ENCODE data around the gene PRSS27.

Gene PRSS27

DNA sequence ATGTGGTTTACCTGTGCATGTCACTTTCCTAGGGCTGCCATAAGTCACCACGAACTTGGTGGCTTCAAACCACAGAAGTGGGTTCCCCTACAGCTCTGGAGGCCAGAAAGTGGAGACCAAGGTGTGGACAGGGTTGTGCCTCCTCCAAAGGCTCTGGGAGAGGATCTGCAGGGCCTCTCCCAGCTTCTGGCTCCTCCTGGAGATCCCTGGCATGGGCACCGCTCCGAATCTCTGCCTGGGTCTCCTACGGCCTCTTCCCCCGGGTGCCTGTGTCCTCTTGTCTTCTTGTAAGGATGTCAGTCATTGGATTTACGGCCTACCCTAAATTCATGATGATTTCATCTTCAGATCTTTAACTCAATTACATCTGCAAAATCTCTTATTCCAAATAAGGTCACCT, 29.9 kb upstream of the PRSS27 start:
- no peak for DNase-seq

DNA sequence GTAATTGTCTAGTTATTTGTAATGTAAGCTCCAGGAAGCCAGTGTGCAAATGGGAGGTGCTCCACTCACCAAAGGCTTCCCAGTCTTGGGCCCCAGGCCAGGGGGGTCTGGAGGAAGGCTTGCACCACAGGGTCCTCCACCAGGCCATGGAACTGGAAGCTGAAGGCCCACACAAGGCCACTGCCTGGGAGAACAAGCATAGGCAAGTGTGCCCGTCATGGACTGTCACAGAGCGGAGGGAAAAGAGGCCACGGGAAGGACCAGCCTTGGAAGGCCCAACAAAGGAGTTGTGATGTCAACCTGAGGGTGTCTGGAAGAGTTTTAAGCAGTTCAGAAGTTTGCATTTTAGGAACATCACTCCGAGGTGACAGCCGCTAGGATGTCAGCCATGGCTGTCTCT, 29.5 kb upstream of the PRSS27 start:
- no peak for DNase-seq

DNA sequence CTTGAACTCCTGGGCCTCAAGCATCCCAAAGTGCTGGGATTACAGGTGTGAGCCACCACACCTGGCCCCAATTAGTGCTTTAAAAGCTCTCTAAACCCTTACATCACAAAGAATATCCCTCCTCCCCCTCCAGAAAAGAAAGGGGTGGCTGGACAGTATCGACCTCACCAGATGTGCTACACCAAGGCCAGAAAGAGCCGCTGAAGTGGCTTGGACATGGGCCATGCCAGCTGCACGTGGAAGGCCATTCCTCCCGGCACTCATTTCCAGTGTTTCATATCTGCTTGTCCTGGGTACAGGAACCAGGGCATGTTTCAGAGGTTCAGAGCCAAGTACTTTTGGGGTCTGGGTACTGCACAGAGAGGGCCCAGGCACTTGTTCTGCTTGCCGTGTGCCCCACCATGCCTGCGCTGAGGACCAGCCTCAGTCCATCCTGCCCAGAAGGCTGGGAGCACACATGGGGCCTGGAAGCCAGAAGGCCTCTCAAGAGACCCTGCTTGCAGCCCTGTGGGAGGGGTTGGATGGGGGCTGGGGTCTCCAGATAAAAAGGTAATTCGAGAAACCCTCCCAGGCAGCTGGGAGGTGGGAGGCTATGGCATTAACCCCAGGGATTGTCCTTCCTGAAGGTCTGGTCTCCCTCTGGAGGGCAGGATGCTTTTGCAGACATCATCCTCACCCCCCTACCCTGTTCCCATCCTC, 28.9 kb upstream of the PRSS27 start:
- DNase-seq = no peak

DNA sequence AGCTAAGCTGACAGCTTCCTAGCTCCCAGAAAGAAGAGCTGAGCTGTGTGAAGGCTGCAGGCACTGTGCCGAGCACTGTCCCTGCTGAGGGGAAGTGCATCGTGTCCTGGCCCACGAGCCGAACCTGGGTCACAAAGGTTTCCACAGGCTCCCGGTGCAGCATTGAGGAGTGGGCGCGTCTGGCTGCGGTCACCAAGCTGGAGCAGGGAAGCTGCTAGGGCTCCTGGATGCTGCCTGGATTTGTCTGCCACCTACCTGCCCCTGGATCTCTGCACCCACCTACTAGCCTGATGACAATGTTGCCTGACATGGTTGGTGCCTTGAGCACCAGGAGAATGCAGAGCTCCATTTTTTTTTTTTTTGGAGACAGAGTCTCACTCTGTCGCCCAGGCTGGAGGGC, 25.9 kb upstream of the PRSS27 start:
- DNase-seq = no peak

GRCh38 chr16:2745116-2745890, 25.3 kb upstream of the PRSS27 start:
- DNase-seq = no peak

GRCh38 chr16:2744711-2745110, 24.7 kb upstream of the PRSS27 start:
- no peak for DNase-seq

DNA sequence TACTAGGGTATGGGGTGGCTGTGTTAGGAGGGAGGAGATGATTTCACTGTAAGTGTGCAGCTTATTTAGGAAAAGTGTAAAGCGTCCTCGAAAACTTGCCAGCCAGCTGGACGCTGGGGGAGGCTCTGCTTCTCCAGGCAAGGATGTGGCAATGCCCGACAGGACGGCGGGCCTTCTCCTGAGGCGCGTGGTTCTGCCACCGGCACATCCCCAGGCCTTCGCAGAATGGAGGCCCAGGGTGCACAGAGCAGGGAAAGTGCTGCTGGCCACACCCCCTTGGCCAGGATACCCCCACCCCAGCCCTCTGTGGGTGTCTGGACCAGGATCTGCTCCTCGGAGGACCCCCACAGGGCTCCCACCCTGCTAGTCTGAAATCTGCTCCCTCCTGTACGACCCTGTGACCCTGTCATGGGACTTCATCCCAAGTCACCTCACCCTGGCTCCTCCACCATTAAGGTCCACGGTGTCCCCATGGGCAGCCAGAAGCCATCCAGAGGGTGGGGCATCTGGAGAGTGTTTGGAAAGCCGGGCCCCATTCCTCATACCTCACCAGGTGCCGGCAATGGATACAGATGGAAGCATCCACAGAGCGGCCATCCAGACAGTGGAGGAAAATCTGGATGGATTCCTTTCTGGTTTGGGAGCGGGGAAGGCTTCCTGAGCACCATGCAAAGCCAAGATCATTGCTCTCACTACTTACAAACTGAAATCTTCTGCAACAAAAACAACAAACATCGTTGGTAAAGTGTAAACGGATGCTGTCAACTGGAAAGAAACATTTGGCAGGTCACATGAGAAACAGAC, 23.2 kb upstream of the PRSS27 start:
- DNase-seq = no peak

DNA sequence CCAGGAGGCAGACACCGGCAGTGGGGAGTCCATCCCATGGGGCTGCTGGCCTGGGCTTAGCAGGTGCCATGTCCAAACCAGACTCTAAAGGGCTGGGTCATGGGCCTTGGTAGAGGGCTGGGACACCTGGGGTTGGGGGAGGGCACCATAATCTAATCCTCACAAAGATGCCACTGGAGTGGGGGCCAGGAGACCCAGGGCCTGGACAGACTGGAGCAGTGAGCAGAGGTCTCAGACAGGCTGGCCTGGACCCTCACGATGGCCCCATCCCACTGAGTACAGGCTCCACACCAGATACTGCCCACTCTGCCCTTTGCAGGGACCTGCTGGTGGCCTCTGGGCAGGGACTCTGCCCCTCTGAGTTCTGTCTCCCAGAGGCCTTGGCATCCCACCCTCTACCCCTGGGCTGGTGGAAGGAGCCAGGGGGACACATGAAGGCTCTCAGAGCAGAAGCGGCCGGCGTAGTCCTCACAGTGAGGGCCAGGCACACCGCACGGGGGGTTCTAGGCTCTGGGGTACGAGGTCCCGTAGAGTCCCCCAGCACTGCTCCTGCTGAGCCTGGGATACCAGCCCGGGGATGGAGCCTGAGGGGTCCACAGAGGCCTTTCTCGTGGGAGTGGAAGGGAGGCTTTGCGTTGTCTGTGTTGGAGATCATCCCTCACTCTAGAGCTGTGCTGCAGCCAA, 22.4 kb upstream of the PRSS27 start:
- no peak for DNase-seq

DNA sequence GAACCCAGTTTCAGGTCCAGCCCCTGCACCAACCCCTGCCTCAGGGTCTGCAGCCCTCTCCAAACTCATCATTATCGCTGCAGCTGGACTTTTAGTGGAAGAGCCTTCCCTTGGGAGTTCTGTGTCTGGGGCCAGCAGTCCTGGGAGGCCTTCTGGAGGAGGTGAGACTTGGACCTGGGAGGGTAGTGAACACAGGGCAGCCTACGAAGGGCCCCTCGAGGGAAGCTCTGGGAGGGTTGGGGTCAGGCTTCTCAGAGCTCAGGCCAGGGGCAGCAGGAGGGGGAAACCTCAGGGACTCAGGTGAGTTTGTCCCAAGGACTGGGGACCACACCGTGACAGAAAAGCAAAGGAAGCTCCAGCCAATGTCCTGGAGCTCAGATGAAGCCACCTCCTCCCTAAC, 21.1 kb upstream of the PRSS27 start:
- DNase-seq = no peak

GRCh38 chr16:2740476-2740875, 20.5 kb upstream of the PRSS27 start:
- DNase-seq = no peak

GRCh38 chr16:2739625-2740430, 19.8 kb upstream of the PRSS27 start:
- DNase-seq = no peak

DNA sequence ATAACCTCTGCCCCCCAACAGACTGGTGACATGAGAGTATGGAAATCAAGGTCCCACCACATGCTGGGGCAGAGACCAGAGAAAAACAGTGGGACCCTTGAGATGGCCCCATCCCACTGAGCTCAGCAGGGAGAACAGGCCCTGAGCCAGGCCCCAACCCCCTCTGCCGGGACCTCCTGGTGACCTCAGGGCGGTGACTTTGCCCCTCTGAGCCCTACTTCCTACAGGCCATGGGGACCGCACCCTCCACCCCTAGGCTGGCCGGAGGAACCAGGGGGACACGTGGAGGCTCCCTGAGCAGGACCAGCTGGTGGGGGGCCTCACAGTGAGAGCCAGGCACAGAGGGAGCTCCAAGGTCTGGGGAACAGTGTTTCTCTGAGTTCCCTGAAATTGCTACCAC, 18.6 kb upstream of the PRSS27 start:
- DNase-seq = no peak

DNA sequence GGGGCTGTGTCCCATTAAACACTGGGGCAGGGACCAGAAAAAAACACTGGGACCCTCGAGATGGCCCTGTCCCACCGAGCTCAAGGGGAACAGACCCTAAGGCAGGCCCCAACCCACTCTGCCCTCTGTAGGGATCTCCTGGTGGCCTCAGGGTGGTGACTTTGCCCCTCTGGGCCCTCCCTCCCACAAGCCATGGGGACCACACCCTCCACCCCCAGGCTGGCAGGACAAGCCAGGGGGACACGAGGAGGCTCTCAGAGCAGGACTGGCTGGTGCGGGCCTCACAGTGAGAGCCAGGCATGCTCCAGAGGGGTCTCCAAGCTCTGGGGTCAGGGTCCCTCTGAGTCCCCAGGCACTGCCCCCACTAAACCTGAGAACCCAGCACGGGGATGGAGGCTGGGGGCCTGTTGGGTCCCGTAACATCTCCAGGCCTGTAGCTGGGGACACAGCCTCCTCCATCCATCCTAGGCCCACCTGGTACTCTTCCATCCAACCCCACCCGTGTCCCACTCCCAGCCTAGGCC, 17.9 kb upstream of the PRSS27 start:
- no peak for DNase-seq

GRCh38 chr16:2737238-2737605, 17.2 kb upstream of the PRSS27 start:
- DNase-seq = no peak

DNA sequence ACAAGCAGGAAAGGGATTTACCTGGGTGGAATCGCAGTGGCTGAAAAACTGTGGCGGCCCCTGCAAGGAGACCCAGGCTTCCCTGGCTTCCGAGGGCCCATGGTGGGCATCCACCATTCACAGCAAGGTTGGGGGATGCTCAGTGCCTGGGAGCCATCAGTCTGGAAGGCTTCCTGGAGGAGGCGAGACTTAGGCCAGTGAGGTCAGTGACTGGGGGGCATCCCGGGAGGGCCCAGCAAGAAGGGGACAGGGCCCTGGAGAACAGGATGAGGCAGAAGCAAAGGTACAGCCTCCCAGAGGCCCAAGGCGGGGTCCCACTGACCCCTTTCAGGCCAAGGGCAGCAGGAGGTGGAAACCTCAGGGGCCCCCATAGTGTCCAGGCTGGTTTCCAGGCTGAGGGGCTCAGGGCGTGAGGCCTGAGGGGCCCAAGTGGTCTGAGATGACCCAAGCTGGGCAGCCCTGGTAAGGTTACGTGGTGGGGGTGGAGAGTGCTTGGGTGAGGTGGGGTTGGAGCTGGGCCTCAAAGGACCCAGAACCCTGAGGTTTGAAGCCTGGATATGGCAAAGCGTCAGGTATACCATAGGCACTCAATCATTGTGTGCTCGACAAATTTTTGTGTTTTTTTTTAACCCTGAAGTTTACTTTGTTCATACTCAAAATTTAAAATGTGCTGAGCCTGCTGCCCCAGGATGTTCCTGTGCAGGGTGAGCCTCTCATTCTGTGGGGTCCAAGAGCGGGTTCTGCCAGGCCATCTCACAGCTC, 16.6 kb upstream of the PRSS27 start:
- no peak for DNase-seq

GRCh38 chr16:2734844-2735515, 15.0 kb upstream of the PRSS27 start:
- no peak for DNase-seq

GRCh38 chr16:2728034-2728433, 8.0 kb upstream of the PRSS27 start:
- DNase-seq = no peak

DNA sequence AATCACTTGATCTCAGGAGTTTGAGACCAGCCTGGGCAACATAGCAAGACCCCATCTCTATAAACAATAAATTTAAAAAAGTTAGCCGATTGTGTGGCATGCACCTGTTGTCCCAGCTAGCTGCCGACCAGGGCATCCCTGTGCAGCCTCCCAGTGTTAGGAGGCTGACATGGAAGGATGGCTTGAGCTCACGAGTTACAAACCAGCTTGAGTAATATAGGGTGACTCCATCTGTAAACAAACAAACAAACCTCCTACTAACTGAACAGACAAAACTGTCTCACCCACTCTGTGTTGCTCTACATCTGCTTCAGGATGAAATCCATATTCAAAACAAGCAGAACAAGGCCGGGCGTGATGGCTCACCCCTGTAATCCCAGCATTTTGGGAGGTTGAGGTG, 6.9 kb upstream of the PRSS27 start:
- DNase-seq = no peak

GRCh38 chr16:2724816-2725348, 4.9 kb upstream of the PRSS27 start:
- no peak for DNase-seq

GRCh38 chr16:2724088-2724676, 4.2 kb upstream of the PRSS27 start:
- DNase-seq = no peak

All from NCI-H226 (cell line).